Urothelium cell line (cell line): Measurements from ENCODE around the gene COMMD7.

ENCODE experiments used
- DNase-seq: peaks from one replicate; pipeline ENCODE4 v3.0.0; 2011; ENCODE audit warnings: low spot score, mixed read lengths
- FAIRE-seq: peaks from 2 replicates; lab custom pipeline; 2011; peaks lifted over from hg19 to GRCh38; lab: Jason Lieb, UNC

The COMMD7 gene

GRCh38 chr20:32682508-32682987 lies 60.7 kb downstream of the COMMD7 start:
- DNase-seq (no peak), FAIRE-seq (no peak)

GRCh38 chr20:32681175-32682084 lies 61.8 kb downstream of the COMMD7 start:
- DNase-seq: peak; percentile 70
- no peak for FAIRE-seq

DNA sequence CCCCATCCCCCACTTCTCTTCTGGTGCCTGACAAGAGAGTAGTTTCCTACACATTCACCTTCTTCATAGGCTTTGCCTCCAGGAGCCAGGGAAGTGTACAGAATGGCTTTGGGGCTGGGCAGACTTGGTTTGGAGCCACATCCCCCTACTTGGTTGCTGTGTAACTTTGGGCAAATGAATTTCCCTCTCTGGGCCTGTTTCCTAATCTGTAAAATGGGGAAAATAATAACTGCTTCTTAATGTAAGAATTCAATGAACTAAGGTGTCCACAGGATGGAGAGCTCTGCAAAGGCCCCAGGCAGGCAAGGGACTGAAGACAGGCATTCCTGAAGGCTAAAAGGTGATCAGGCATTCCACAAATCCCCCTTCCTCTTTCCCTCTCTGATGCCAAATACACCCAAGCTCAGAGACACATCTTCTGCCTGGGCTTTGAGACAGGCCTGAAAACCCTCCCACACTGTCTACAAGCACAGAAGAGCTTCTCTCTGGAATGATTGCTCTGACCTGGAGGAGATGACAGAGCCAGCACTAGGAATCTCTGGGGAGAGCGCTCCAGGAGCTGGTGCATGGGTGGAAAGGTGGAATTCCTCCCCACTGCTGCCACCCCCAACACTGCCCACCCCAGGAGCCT lies 62.6 kb downstream of the COMMD7 start:
- FAIRE-seq (no peak), DNase-seq (no peak)

DNA sequence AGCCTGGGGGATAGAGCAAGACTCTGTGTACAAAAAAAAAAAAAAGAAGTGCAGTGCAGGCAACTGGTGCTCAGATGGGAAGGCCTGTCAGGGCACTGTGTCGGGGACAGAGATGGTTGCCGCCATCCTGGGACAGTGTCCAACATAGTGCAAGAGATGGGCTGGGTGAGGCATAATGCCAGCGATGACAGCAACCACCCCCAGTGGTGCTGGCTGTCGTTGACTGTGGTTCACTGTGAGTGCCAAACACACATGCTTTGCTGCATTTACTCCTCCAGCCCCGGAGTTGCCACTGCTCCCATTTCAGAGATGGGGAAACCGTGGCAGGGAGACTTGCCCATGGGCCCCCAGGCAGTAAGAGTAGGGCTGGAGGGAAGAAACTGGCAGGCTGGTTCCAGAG lies 64.3 kb downstream of the COMMD7 start:
- FAIRE-seq (no peak), DNase-seq (no peak)

DNA sequence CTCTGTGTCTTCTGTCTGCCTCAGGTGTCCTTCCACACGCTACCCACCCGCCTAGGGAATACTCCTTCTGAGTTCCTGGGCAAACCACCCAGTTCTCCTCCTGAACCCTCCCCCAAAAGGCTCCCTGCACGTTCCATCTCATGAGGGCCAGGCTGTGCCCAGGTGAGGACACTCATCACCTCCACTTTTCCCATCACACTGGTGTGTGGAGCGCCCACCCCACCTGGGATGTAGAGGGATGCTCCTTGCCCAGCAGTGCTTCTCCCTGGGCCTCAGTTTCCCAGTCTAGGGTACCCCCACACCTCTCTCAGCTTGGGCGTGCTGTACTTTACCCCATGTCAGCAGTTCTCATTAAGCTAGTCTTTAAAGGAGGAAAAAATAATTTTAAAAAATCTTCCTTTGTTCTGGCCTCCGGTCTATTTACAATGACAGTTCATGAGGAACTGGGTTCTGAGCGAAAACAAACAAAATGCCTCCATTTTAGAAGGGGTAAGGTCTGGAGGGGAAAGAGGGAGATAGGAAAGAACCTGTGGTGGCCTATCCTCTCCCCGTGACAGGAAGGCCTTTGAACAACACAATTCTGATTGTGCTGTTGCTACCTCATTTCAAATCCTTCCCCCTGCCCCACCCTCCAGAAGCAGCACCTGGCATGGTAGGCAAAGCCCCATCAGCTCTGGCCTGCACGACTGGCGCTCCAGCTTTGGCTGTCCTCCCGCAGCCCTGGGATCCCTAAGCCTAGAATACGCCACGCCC lies 67.9 kb downstream of the COMMD7 start:
- no peak for FAIRE-seq

GRCh38 chr20:32674362-32674789 lies 68.9 kb downstream of the COMMD7 start:
- DNase-seq (peak; percentile 70), FAIRE-seq (no peak)

More for the DNA sequence above, 67.9 kb downstream of the COMMD7 start:
- DNase-seq: no peak

DNA sequence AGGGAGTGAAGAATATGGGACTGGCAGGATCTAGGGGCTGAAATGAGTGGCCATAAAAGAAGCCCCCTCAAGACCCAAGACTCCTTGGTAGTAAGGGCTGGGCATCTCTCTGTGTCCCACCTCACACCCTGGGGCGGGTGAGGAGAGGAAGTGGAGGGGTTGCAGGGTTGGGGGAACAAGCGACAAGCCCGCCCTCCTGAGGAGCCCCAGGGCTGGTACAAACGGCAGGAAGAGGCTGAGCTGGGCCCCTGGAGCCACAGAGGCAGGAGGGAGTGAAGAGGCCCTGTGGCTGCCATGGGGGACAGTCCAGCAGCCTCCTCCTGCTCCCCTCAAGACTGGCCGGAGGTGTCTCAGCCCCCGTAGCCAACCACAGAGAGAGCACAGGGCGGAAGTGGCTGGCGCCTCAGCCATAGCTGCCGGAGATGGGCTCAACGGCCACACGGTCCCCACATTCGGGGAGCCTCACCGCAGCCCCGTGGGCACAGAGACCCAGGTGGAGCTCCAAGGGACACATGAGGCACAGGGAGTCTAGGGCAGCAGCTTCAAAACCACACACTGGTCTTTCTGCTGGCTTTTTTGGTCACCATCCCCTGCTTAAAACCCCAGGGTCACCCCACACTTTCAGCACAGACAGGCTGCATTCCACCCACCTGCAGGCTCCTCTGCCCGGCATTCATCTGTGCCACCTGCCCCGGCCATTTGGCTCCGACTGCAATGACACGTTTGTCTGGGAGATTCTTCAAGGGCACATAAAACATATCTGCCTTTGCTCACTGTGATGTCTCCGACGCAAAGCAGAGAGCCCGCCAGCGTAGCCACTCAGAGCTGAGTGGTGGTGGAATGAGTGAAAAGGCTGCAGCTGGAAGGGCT lies 70.0 kb downstream of the COMMD7 start:
- DNase-seq (no peak), FAIRE-seq (no peak)

DNA sequence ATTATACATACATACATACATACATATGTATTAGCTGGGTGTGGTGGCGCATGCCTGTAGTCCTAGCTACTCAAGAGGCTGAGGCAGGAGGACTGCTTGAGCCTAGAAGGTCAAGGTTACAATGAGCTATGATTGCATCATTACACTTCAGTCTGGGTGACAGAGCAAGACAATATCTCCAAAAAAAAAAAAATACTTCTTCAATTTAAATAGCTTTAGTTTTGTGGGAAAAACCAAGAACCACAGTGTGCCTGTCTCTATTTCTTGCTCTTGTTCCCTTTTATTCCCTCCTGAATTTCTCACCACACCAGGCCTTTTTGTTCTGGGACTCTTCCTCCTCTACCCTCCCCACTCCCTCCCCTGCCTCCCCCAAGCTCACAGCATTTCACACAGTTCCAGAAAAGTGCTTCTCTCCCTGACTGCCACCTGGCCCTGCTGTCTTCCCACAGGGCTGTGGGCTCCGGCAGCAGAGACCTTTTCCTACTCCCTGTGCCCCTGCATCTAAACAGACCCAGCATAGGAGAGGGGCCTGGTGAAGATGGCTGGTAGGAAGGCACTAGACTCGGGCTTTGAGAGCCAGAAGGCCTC lies 70.8 kb downstream of the COMMD7 start:
- no peak for DNase-seq
- no peak for FAIRE-seq

- no peak for FAIRE-seq
- DNase-seq: no peak
These were observed 72.4 kb downstream of the COMMD7 start for GRCh38 chr20:32670773-32671455.

GRCh38 chr20:32667027-32667426 lies 76.2 kb downstream of the COMMD7 start:
- FAIRE-seq (no peak), DNase-seq (no peak)

DNA sequence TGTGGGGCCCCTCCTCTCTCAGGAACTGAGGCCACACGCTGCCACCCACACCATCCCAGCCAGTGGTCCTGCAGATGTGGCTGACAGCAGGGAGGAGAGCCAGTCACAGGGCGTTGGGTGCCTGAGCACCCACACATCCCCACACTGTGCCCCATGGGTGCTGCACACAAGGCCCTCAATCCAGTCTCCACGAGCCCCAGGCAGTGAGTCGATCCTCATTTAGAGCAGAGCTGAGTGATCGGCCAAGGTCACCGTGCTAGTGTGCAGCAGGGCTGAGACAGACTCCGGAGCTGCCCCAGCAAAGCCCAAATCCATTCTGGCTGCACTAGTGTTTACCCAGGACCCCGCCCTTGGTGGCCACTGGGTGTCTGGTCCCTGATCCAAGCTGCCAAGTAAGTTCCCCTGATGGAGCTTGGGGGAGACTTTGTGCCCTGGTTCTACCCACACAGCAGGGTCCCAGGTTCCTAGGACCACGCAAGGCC lies 78.5 kb downstream of the COMMD7 start:
- DNase-seq (no peak), FAIRE-seq (no peak)

DNA sequence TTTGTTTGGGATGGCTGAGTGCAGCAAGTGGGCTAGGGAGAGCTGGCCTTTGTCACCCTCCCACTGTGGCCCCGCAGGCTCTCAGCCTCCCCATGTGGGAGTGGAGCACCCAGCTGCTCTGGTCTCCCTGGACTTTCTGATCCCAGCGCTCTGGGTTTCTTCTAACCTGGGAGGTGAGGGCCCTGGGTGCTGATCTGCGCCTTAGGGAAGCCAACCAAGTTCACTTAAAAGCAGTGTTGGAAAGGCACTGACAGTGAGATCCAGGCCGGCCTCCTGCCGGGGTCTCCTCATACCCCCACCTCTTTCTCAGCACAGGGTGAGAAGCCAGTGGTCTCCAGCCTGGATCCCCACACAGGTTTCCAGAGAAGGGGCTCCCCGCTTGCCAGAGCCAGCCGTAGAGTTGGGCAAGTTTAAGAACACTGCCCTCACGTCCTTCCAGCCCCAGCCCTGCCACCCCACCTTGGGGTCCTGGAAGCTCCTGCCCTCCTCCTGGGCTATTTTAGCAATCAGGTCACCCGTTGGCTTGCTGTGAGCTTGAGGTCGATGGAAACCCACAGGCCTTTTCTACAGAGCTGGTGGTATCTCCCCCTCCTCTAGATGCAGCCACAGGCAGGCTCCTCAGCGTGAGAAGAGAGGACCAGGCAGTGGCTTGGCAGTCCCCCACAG lies 79.1 kb downstream of the COMMD7 start:
- DNase-seq: no peak
- no peak for FAIRE-seq

- DNase-seq (no peak), FAIRE-seq (no peak)
These were observed 79.8 kb downstream of the COMMD7 start for GRCh38 chr20:32663335-32664011.

DNA sequence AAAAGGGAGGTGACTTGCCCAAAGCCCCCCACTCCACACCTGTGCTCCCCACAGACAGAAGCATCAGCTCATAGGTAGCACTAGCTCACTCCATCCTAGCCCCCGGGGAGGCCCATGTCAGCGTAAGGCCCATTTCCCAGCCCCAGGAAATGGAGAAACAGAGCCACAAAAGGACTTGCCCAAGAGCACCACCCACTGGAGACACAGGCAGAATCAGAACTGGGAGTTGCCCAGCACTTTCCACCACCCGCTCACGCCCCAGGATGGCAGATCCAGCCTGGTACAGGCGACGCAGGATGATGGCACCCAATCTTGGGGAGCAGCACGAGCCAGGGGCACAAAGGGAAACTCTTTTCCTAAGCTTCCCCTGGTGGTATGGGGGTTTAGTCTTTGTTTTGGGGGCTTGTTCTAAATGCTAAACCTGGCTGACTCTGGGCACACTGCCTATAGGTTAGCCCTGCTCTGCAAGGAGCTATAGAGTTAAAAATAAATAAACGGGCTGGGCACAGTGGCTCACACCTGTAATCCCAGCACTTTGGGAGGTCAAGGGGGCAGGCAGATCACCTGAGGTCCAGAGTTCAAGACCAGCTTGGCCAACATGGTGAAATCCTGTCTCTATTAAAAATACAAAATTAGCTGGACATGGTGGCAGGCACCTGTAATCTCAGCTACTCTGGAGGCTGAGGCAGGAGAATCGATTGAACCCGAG lies 81.3 kb downstream of the COMMD7 start:
- FAIRE-seq (no peak), DNase-seq (no peak)

DNA sequence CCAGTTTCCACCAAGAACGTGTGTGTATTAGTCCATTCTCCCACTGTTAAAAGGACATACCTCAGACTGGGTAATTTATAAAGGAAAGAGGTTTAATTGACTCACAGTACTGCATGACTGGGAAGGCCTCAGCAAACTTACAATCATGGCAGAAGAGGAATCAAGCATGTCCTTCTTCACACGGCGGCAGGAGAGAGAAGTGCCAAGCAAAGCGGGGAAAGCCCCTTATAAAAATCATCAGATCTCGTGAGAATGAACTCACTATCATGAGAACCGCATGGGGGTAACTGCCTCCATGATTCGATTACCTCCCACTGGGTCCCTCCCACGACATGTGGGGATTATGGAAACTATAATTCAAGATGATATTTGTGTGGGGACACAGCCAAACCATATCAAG lies 82.6 kb downstream of the COMMD7 start:
- DNase-seq (no peak), FAIRE-seq (no peak)

GRCh38 chr20:32656827-32657226 lies 86.4 kb downstream of the COMMD7 start:
- DNase-seq (no peak), FAIRE-seq (no peak)

- FAIRE-seq: no peak
- no peak for DNase-seq
These were observed 87.3 kb downstream of the COMMD7 start for GRCh38 chr20:32655903-32656512.
